ENCODE data around the gene ALDOB. TPM values are rescaled to one million over a fixed set of nuclear protein-coding genes. Genes with fewer than 3 reads are reported as not detected.

Gene ALDOB
- total RNA-seq, 1 experiment from 2014 or later: 1.2 TPM

DNA sequence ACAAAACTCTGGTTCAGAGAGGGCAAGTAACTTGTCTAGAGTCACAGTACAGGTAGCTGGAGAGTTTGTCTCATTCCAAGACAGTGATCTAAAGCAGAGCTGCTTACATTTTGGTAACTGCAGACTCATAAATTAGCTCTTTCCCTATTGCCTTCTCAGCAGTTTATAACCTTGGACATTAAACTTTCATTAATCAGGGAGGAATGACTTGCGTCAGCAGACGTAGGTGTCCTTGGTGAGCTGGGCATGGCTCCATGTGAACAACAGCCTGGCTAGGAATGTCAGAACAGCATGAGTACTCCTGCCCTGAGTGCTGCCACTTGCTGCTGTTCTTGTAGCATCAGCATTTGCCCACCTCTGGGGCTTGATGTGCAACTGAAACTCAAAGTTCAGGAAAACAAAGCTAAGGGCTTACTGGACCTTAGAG lies 2.2 kb upstream of the ALDOB start:
- Histone ChIP-seq H3K4me1 (ENCODE audit: control insufficient read depth in 1 of 2, insufficient read depth in 2 of 2, low read length in 2 of 2) (no peaks in the 10 kb centered on the region), H3K4me3 (replicated peaks in 1 of 2; ENCODE audit: low read depth in 1 of 2, low read length in 2 of 2) (no peak overlapping the region), H3K36me3 (ENCODE audit: control insufficient read depth in 1 of 2, insufficient read depth in 2 of 2, low read length in 2 of 2) (no peaks in the 10 kb centered on the region), H3K27ac (ENCODE audit: low read depth, low read length) (no peak overlapping the region), H4K20me1 (ENCODE audit: insufficient read depth) (no peaks in the 10 kb centered on the region), H3K9me2 (ENCODE audit: insufficient read depth) (no peaks in the 10 kb centered on the region), H3K9me3 (ENCODE audit: control insufficient read depth in 1 of 2, insufficient read depth in 1 of 2, low read depth in 1 of 2, low read length in 2 of 2) (no peaks in the 10 kb centered on the region), H2AFZ (ENCODE audit: low read depth, low read length, poor library complexity, severe bottlenecking) (no peak overlapping the region), H3K27me3 (ENCODE audit: insufficient read depth, low read length) (0 out of 2 replicates have a peak, but pooled peaks cover 5% of the 10 kb centered on the region), H3K79me2 (ENCODE audit: insufficient read depth, low read length) (no peaks in the 10 kb centered on the region), H3K4me2 (ENCODE audit: low read length) (no peak overlapping the region), H3K9ac (ENCODE audit: low read length) (no peak overlapping the region)
- no peak for ATAC-seq
- ChIA-PET CTCF (no interaction called here), POLR2A (interaction anchor here (0.8 kb wide), 1 partner anchor 13 kb away, joined by 3 read pairs; no protein-coding TSS in a partner anchor), RAD21 (ENCODE audit: low non-redundant PET in 1 of 2, low total read pairs in 2 of 2, uncharacterized antibody in 2 of 2, unreplicated experiment in 2 of 2) (no interaction called here)
- intact Hi-C loops (cut with micrococcal nuclease): no loop called here
- BruUV-seq (replicated peaks): no TSS peak
- no peak for DNase-seq (ENCODE audit: low read depth, low spot score)
- TF ChIP-seq SRF (IDR thresholded peaks at IDR 0.05; ENCODE audit: low read depth) (no peak), EZH2phosphoT487 (IDR thresholded peaks at IDR 0.05; ENCODE audit: borderline replicate concordance) (no peak), ELF1 (IDR thresholded peaks at IDR 0.05; ENCODE audit: borderline replicate concordance, low read depth) (no peak), CBX3 (IDR thresholded peaks at IDR 0.05; ENCODE audit: low read depth) (no peak), POLR2A (IDR thresholded peaks at IDR 0.05; ENCODE audit: borderline replicate concordance, extremely low read depth, insufficient read depth, insufficient read length) (no peak), ZNF274 (IDR thresholded peaks at IDR 0.05; ENCODE audit: low read depth, low read length) (no peak), EGR1 (IDR thresholded peaks at IDR 0.05; ENCODE audit: low read depth) (no peak), TCF7L2 (IDR thresholded peaks at IDR 0.05; ENCODE audit: borderline replicate concordance, extremely low read depth, insufficient read depth, insufficient read length) (no peak), FOSL1 (IDR thresholded peaks at IDR 0.05; ENCODE audit: low read depth) (no peak)
- TF ChIP-seq, protein P1, sequence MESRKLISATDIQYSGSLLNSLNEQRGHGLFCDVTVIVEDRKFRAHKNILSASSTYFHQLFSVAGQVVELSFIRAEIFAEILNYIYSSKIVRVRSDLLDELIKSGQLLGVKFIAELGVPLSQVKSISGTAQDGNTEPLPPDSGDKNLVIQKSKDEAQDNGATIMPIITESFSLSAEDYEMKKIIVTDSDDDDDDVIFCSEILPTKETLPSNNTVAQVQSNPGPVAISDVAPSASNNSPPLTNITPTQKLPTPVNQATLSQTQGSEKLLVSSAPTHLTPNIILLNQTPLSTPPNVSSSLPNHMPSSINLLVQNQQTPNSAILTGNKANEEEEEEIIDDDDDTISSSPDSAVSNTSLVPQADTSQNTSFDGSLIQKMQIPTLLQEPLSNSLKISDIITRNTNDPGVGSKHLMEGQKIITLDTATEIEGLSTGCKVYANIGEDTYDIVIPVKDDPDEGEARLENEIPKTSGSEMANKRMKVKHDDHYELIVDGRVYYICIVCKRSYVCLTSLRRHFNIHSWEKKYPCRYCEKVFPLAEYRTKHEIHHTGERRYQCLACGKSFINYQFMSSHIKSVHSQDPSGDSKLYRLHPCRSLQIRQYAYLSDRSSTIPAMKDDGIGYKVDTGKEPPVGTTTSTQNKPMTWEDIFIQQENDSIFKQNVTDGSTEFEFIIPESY (IDR thresholded peaks at IDR 0.05; ENCODE audit: extremely low read depth, insufficient replicate concordance, low read length): no peak
